ENCODE data around the gene TGFBR2. TPM values are rescaled to one million over a fixed set of nuclear protein-coding genes. Genes with fewer than 3 reads are reported as not detected.

TGFBR2 gene
- total RNA-seq, 1 experiment from 2014 or later = 45.9 TPM

- ChIA-PET CTCF (no interaction called here), POLR2A (no interaction called here)
- BruUV-seq (replicated peaks) = no TSS peak
- Histone ChIP-seq H3K27me3 (ENCODE audit: control insufficient read depth, insufficient read depth, low read length) (no peaks in the 10 kb centered on the region), H3K9me3 (ENCODE audit: control insufficient read depth, insufficient read depth, low read depth, low read length) (no peaks in the 10 kb centered on the region), H3K4me3 (ENCODE audit: low read depth in 2 of 2, low read length in 2 of 2) (no peak overlapping the region), H3K27ac (ENCODE audit: low read length) (no peak overlapping the region), H3K4me1 (ENCODE audit: control insufficient read depth, insufficient read depth, low read length) (no peaks in the 10 kb centered on the region; the same call in 1 of the 2 replicates), H3K36me3 (ENCODE audit: control insufficient read depth, insufficient read depth, low read length) (no peaks in the 10 kb centered on the region)
- no peak for ATAC-seq
- intact Hi-C loops (cut with micrococcal nuclease; ENCODE audit: unreplicated experiment) = no loop called here
- TF ChIP-seq SIN3A (IDR thresholded peaks at IDR 0.05; ENCODE audit: borderline replicate concordance, insufficient read depth, low read depth, low read length) (no peak), TCF7L2 (IDR thresholded peaks at IDR 0.05; ENCODE audit: low read depth, low read length) (no peak), POLR2AphosphoS5 (IDR thresholded peaks at IDR 0.05; ENCODE audit: low read depth, low read length) (no peak), REST (IDR thresholded peaks at IDR 0.05; ENCODE audit: insufficient read depth in 1 of 2, low read depth in 2 of 2, low read length in 1 of 2) (no peak), CTCF (IDR thresholded peaks at IDR 0.05) (no peak)
- in situ Hi-C loops (cut with HindIII; ENCODE audit: low pct_unique_long_range_greater_than_20kb, low sequenced_read_pairs) = no loop called here
- DNase-seq (ENCODE audit: low read depth, low spot score) = no peak
These were observed 127.3 kb downstream of the TGFBR2 start for GRCh38 chr3:30733696-30734095.

- in situ Hi-C loops (cut with HindIII; ENCODE audit: low pct_unique_long_range_greater_than_20kb, low sequenced_read_pairs) (no loop called here), intact Hi-C loops (cut with micrococcal nuclease; ENCODE audit: unreplicated experiment) (no loop called here)
- peak overlapping the region; percentile 15; the same call in 1 of the 2 replicates for H3K27ac ChIP-seq (ENCODE audit: low read length)
- H3K4me3 ChIP-seq (ENCODE audit: low read depth in 2 of 2, low read length in 2 of 2) = no peak overlapping the region
- CTCF ChIA-PET = no interaction called here
- no peaks in the 10 kb centered on the region for H3K36me3 ChIP-seq (ENCODE audit: control insufficient read depth, insufficient read depth, low read length)
- H3K27me3 ChIP-seq (ENCODE audit: control insufficient read depth, insufficient read depth, low read length) = no peaks in the 10 kb centered on the region
- TF ChIP-seq REST (IDR thresholded peaks at IDR 0.05; ENCODE audit: insufficient read depth in 1 of 2, low read depth in 2 of 2, low read length in 1 of 2) (no peak), TCF7L2 (IDR thresholded peaks at IDR 0.05; ENCODE audit: low read depth, low read length) (no peak), POLR2AphosphoS5 (IDR thresholded peaks at IDR 0.05; ENCODE audit: low read depth, low read length) (no peak)
- no peaks in the 10 kb centered on the region; the same call in 1 of the 2 replicates for H3K4me1 ChIP-seq (ENCODE audit: control insufficient read depth, insufficient read depth, low read length)
- no peak for ATAC-seq
- POLR2A ChIA-PET = no interaction called here
- no peak for DNase-seq (ENCODE audit: low read depth, low spot score)
- BruUV-seq (replicated peaks) = no TSS peak
- H3K9me3 ChIP-seq (ENCODE audit: control insufficient read depth, insufficient read depth, low read depth, low read length) = no peaks in the 10 kb centered on the region
These were observed 131.5 kb downstream of the TGFBR2 start for GRCh38 chr3:30737743-30738499.

Measured in Panc1 (cell line).